HG03064 (cell line): Measurements from ENCODE around the gene LMNTD1.
"Not testable (repeated sequence)": the region's sequence is repeated elsewhere in the genome, so short reads cannot be mapped to it uniquely, and the experiment has no call there.

Experiments used
- ATAC-seq: cut with Tn5 transposase; IDR thresholded peaks from one replicate; pipeline ENCODE4 v1.9.1; 2021; ENCODE audit warnings: low read depth; ENCODE audit not compliant: unreplicated experiment

LMNTD1 gene

GRCh38 chr12:25495331-25496097 is 57.6 kb downstream of the LMNTD1 start:
- no peak for ATAC-seq

GRCh38 chr12:25494926-25495325 is 58.2 kb downstream of the LMNTD1 start:
- no peak for ATAC-seq

GRCh38 chr12:25493682-25494081 is 59.4 kb downstream of the LMNTD1 start:
- no peak for ATAC-seq

- ATAC-seq: no peak
Measured at GRCh38 chr12:25491396-25492325, 61.4 kb downstream of the LMNTD1 start.

GRCh38 chr12:25488956-25489870 is 63.9 kb downstream of the LMNTD1 start:
- ATAC-seq: not testable (repeated sequence)

GRCh38 chr12:25482625-25483024 is 70.5 kb downstream of the LMNTD1 start:
- no peak for ATAC-seq

- no peak for ATAC-seq
Measured at GRCh38 chr12:25480145-25480544, 72.9 kb downstream of the LMNTD1 start.

GRCh38 chr12:25477217-25477616 is 75.9 kb downstream of the LMNTD1 start:
- ATAC-seq: no peak

GRCh38 chr12:25472453-25472852 is 80.6 kb downstream of the LMNTD1 start:
- no peak for ATAC-seq

GRCh38 chr12:25469861-25470260 is 83.2 kb downstream of the LMNTD1 start:
- ATAC-seq: no peak

GRCh38 chr12:25469368-25469767 is 83.7 kb downstream of the LMNTD1 start:
- ATAC-seq: no peak

GRCh38 chr12:25463521-25463920 is 89.6 kb downstream of the LMNTD1 start:
- no peak for ATAC-seq

GRCh38 chr12:25463005-25463404 is 90.1 kb downstream of the LMNTD1 start:
- no peak for ATAC-seq

GRCh38 chr12:25459541-25459951 is 93.5 kb downstream of the LMNTD1 start:
- no peak for ATAC-seq

- no peak for ATAC-seq
Measured at GRCh38 chr12:25458047-25458552, 95.0 kb downstream of the LMNTD1 start.

GRCh38 chr12:25456474-25456873 is 96.6 kb downstream of the LMNTD1 start:
- ATAC-seq: no peak

- no peak for ATAC-seq
Measured at GRCh38 chr12:25455696-25456095, 97.4 kb downstream of the LMNTD1 start.

- no peak for ATAC-seq
Measured at GRCh38 chr12:25449007-25449406, 104.1 kb downstream of the LMNTD1 start.

GRCh38 chr12:25447046-25447445 is 106.0 kb downstream of the LMNTD1 start:
- ATAC-seq: no peak

GRCh38 chr12:25438638-25439037 is 114.4 kb downstream of the LMNTD1 start:
- no peak for ATAC-seq
